ENCODE data around the gene TMEM8B. TPM values are rescaled to one million over a fixed set of nuclear protein-coding genes. Genes with fewer than 3 reads are reported as not detected.

Gene TMEM8B
- total and polyA plus RNA-seq, 2 of the 8 experiments (the other 6 are each of a cell fraction or from before 2014, with no cell fraction given): 7.5 to 10.4 TPM

DNA sequence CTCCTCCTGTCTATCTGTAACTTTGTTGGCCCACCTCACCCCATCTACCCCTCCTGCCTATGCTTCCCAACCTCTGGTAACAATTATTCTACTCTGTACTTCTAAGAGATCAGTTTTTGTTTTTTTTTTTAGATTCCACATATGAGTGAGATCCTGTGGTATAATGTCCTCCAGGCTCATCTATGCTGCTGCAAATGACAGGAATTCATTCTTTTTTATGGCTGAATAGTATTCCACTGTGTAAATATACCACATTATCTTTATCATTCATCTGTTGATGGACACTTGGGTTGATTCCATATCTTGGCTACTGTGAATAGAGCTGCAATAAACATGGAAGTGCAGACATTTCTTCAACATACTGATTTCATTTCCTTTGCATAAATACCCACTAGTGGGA is 45.6 kb upstream of the TMEM8B start:
- no peak for FAIRE-seq
- no peak overlapping the region for H3K4ac ChIP-seq (replicated peaks; ENCODE audit: insufficient read length, low read depth, low read length)
- POLR2A ChIA-PET (ENCODE audit: partially characterized antibody): interaction anchor here (0.7 kb wide), 1 partner anchor 43 kb away, joined by 4 read pairs; no protein-coding TSS in a partner anchor
- H4K20me1 ChIP-seq (replicated peaks in 1 of 2; ENCODE audit: control insufficient read depth in 1 of 2, insufficient read depth in 2 of 2, low read length in 2 of 2): no peaks in the 10 kb centered on the region
- H2AFZ ChIP-seq (ENCODE audit: low read length): no peak overlapping the region
- H3K4me3 ChIP-seq (ENCODE audit: extremely low read depth in 1 of 4, insufficient read depth in 2 of 4, low read depth in 3 of 4, low read length in 4 of 4): no peak overlapping the region
- H3K23me2 ChIP-seq (ENCODE audit: low read depth, low read length): no peaks in the 10 kb centered on the region
- H2BK5ac ChIP-seq (ENCODE audit: low read depth, low read length): no peak overlapping the region
- DNase-seq (ENCODE audit: low read depth in 1 of 2, low spot score in 2 of 2): no peak
- H2BK15ac ChIP-seq (ENCODE audit: low read length): no peak overlapping the region
- TF ChIP-seq CHD1 (IDR thresholded peaks at IDR 0.05; ENCODE audit: low read depth, low read length): no peak
- TF ChIP-seq PHF8 (conservative IDR thresholded peaks at IDR 0.05; ENCODE audit: low read depth, low read length): no peak
- TF ChIP-seq KDM5A (IDR thresholded peaks at IDR 0.05; ENCODE audit: low read length): no peak
- TF ChIP-seq ZNF274 (IDR thresholded peaks at IDR 0.05; ENCODE audit: borderline replicate concordance, extremely low read depth, low read length): no peak
- TF ChIP-seq BCL11A (IDR thresholded peaks at IDR 0.05; ENCODE audit: low read depth in 2 of 2, low read length in 2 of 2): no peak
- no peak for TF ChIP-seq SP4 (IDR thresholded peaks at IDR 0.05; ENCODE audit: low read length)
- TF ChIP-seq FOSL1 (IDR thresholded peaks at IDR 0.05; ENCODE audit: insufficient read depth, low read depth, low read length): no peak
- TF ChIP-seq SAP30 (IDR thresholded peaks at IDR 0.05; ENCODE audit: insufficient read depth, insufficient replicate concordance, low read length): no peak
- H3K56ac ChIP-seq (replicated peaks; ENCODE audit: insufficient read length, low read depth, low read length): no peak overlapping the region
- no peaks in the 10 kb centered on the region for H3K36me3 ChIP-seq (ENCODE audit: control insufficient read depth in 2 of 4, insufficient read depth in 4 of 4, low read length in 3 of 4)
- no peak overlapping the region for H2BK12ac ChIP-seq (ENCODE audit: low read depth, low read length)
- H4K5ac ChIP-seq (ENCODE audit: insufficient read length, low read depth, low read length): no peak overlapping the region
- H4K91ac ChIP-seq (replicated peaks; ENCODE audit: insufficient read length, low read length): no peak overlapping the region
- no peaks in the 10 kb centered on the region for H3K79me1 ChIP-seq (ENCODE audit: low read depth, low read length)
- no peak overlapping the region for H3K4me2 ChIP-seq (ENCODE audit: insufficient read depth in 1 of 2, low read depth in 2 of 2, low read length in 2 of 2)
- H2BK20ac ChIP-seq (ENCODE audit: low read length): no peak overlapping the region
- H3K14ac ChIP-seq (ENCODE audit: insufficient read length): no peak overlapping the region
- CTCF ChIA-PET (ENCODE audit: partially characterized antibody): interaction anchor here (0.7 kb wide), 1 partner anchor 56 kb away, joined by 3 read pairs; no protein-coding TSS in a partner anchor
- H3K4me1 ChIP-seq (replicated peaks in 1 of 4; ENCODE audit: control insufficient read depth in 3 of 4, insufficient read depth in 4 of 4, low read length in 3 of 4): no peaks in the 10 kb centered on the region
- H3K27me3 ChIP-seq (replicated peaks in 1 of 4; ENCODE audit: control insufficient read depth in 3 of 4, extremely low read depth in 1 of 4, insufficient read depth in 3 of 4, low read length in 3 of 4): no peaks in the 10 kb centered on the region
- no peak overlapping the region for H3K27ac ChIP-seq (ENCODE audit: low read depth, low read length)
- no peaks in the 10 kb centered on the region for H3K79me2 ChIP-seq (ENCODE audit: control insufficient read depth in 1 of 2, insufficient read depth in 2 of 2, low read length in 2 of 2)
- H3K9me3 ChIP-seq (ENCODE audit: insufficient read depth in 2 of 2, low read depth in 1 of 2, low read length in 1 of 2): no peaks in the 10 kb centered on the region
- H3K18ac ChIP-seq (ENCODE audit: extremely low read depth, low read length): no peak overlapping the region
- no peak overlapping the region for H2AK5ac ChIP-seq (ENCODE audit: low read depth, low read length)
- no peak overlapping the region for H3K23ac ChIP-seq (ENCODE audit: insufficient read length)
- H3K9ac ChIP-seq (replicated peaks in 1 of 4; ENCODE audit: extremely low read depth in 1 of 4, low read depth in 3 of 4, low read length in 3 of 4): no peak overlapping the region
- no peak overlapping the region for H2BK120ac ChIP-seq (replicated peaks; ENCODE audit: low read depth, low read length)
- no peak overlapping the region for H4K8ac ChIP-seq (ENCODE audit: extremely low read depth, insufficient read depth, low read length)
